GM18505 (cell line): ENCODE measurements around the gene CLK3.
"Not testable (repeated sequence)": the region's sequence is repeated elsewhere in the genome, so short reads cannot be mapped to it uniquely, and the experiment has no call there.

Experiments used
- ATAC-seq: cut with Tn5 transposase; IDR thresholded peaks from one replicate; pipeline ENCODE4 v1.9.1; 2021; ENCODE audit not compliant: unreplicated experiment
- POLR2A ChIP-seq: IDR thresholded peaks from 4 replicates; pipeline ENCODE4 v1.6.1; 2011; ENCODE audit warnings: borderline replicate concordance; ENCODE audit not compliant: insufficient read depth, insufficient read length; ENCODE audit errors: extremely low read depth

CLK3 gene

DNA sequence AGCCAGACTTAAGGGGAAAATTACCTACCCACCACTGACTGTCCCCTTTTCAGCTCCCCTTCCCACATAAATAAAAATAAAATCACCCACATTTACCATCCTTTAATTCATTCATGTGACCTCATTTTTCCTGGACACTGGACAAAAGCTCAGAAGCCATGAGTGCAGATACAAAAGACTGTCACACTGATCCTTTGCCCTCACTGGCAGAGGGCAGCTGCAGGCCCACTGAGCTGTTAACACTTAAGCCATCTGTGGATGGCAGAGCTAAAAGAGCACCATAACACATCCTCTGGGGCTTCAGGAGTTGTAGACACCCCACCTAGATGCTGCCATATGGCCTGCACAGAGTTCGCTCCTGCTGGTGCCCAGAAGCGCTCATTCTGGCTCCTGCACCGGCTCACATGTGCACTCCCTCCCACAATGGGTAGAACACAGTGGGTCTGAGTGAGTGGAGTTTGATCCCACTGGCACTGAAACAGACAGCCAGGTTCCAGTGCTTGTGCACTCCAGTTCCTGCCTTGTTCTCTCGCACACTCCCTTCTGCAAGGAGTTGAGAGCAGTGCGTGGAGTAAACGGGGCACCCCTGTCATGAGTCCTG is 41.4 kb downstream of the CLK3 start:
- no peak for ATAC-seq
- TF ChIP-seq POLR2A, result no peak

DNA sequence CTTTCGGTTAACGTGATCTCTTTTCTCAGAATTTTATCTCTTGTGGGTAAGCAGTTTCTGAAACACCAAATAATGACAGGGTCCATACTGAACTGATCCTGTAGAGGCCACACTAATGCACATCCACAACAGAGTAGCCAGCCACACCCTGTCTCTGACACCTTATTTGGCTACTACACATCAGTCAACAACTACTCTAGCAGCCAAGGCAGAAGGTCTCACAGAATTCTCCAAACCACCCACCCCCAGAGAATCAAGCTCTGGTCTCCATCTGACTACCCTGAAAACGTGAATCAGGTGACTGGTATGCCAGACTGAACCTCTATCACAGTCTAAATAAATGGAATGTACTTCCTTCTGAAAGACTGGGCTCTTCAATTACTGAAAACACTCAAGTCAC is 42.2 kb downstream of the CLK3 start:
- ATAC-seq, result no peak
- TF ChIP-seq POLR2A, result no peak

DNA sequence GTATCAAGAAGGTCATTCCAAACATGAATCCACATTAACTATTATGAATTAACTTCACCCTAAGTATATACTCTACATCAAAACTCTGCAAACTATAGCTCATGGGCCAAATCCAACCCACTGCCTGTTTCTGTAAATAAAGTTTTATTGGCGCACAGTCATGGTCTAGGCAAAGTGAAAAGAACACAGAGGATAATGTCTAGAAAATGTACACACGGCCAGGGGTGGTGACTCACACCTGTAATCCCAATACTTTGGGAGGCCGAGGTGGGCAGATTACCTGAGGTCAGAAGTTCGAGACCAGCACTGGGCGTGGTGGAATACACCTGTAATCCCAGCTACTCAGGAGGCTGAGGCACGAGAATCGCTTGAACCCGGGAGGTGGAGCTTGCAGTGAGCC is 45.6 kb downstream of the CLK3 start:
- ATAC-seq, result not testable (repeated sequence)

DNA sequence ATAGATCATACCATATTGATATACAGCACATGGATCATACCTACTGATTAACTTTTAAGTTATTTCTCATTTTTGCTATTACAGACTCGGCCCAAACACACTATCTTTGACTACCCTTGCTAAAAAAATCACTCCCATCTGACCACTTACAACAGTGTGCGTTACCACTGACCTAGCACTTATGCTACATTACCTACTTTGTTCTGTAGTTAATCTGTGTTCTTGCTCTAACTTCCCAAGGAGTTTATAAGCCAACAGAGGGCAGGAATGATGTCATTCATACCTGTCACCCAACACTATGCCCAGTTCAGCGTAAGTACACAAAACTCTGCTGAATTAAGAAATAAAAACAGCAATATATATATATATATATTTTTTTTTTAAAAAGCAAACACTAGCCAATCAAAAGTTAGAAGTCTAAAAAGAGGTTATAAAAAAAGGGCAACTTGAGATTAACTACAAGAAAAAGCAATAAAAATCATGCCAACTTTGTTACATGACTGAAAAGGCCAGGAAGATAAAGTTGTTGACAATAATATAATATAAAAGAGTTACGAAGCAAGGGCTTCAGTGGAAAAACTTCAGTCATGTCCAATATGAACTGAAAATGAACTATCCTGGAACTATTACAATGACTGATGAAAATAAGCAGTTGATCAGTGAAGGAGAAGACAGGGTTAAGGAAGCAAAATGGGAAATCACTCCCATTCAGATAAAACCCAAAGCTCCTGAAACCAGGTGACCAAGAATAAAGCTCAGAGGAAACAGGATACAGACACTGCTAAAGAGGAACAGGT is 46.6 kb downstream of the CLK3 start:
- no peak for TF ChIP-seq POLR2A
- no peak for ATAC-seq

DNA sequence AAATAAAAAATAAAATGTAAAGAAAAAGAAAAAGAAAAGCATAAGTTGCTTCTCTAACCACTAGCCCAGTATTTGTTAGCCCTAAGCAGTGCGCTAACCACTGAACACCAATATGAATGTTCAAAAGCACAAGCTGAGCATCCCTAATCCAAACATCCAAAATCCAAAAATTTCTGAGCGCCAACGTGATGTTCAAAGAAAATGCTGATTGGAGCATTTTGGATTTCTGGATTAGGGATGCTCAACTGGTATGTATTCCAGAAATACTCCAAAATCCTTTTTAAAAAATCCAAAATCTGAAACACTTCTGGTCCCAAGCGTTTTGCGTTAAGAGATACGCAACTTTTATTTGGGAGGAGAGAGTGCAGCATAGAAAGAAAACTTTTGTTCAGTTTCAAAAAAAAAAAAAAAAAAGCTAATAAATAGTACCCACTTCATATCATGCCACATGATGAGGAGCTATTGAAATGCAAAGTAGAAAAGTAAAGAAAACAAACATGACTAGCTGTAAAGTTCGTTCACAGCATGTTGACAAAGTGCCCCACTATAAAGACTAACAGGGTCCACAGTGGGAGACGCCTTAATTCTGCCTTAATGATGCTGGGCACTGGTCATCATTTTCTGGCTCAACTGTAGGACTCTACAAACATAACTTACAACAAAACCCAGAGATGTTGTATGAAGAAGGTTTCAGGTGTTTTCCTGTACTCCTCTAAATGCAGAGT is 47.8 kb downstream of the CLK3 start:
- ATAC-seq, result no peak
- no peak for TF ChIP-seq POLR2A

DNA sequence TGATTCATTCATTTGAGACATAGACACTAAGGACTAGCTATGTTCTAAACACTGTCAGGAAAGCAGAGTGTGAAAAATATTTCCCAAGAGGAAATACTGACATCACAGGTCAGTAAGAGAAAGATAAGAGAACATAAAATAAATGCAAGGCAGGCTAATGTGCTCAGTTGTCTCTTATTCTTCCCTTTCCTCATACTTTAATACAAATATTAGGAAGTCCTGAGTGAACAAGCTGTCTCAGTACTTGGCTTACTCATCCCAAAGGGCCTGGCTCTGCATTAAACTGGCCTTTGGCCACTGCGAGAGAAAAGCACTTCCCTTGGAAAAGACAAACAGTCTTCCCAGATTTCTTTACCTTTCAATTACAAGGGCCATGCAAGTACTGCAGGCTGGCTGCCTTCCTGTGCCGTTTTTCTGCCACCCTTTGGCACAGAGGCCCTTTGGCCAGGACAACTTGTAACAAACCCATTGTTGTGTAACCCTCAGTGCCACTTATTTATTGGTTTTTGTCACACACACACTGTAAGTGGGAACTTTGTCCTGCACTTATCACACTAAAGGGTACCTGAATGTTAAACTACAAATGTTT is 48.5 kb downstream of the CLK3 start:
- TF ChIP-seq POLR2A, result no peak
- no peak for ATAC-seq

DNA sequence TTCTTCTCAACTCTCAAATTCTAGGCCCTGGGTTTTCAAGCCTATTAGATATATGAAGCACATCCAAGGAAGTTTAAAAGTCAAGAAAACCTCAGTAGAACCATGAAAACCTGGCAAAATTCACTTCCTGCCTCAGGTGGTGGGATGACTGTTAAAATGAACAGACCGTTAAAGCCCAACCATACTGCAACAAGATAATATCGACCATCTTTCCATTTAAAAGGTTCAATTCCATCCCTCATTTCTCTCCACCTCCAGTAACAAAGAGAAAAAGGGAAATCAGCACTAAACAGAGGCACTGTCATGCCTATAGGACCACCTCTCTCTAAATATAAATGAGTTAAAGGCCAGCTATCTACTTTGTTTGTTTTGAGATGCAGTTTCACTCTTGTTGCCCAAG is 49.0 kb downstream of the CLK3 start:
- no peak for ATAC-seq
- no peak for TF ChIP-seq POLR2A

DNA sequence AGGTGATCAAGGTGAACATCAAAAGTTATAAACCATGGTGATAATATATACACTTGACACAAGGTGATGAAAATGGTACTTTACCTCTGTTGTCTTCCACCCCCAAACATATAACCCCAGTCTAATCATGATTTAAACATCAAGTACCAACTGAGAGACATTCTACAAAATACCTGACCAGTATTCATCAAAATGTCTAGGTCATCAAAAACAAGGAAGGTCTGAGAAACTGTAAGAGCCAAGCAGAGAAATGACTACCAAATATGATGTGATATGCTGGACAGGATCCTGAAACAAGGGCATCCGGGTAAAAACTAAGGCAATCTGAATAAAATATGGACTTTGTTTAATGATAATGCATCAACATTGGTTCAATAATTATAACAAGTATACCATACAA is 52.3 kb downstream of the CLK3 start:
- no peak for TF ChIP-seq POLR2A
- no peak for ATAC-seq

DNA sequence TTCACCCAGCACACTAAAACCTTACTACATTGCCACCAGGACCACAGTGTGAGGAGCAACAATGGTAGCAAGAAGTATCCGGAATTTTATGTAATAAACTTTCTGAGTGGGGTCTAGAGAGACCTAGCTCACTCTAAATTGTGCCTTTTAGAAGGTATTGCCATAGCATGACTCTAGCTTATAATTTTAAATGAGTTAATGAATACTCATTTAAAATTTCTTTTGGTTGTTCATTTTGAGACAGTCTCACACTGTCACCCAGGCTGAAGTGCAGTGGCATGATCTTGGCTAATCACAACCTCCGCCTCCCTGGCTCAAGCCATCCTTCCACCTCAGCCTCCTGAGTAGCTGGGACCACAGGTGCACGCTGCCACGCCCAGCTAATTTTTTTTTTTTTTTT is 54.0 kb downstream of the CLK3 start:
- ATAC-seq, result no peak
- no peak for TF ChIP-seq POLR2A

DNA sequence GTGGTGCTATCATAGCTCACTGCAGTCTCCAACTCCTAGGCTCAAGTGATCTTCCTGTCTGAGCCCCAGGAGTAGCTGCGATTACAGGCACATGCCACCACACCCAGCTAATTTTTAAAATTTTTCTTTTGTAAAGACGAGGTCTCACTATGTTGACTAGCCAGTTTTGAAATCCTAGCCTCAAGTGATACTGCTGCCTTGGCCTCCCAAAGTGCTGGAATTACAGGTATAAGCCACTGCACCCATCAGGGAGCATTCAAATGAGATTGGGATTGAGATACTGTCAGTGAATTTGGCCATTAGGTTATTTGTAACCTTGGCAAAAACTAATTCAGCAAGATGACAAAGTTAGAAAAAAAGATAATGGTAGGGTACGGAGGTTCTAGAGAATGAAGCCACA is 58.5 kb downstream of the CLK3 start:
- ATAC-seq, result no peak
- no peak for TF ChIP-seq POLR2A

DNA sequence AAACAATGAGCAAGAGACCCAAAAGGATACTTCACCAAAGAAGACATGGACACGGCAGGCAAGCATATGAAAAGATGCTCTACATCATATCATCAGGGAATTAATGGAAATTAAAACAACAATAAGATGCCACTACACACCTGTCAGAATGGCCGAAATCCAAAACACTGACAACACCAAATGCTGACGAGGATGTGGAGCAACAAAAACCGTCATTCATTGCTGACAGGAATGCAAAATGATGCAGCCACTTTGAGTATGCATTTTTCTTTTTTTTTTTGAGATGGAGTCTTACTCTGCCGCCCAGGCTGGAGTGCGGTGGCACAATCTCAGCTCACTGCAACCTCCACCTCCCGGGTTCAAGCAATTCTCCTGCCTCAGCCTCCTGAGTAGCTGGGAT is 61.2 kb downstream of the CLK3 start:
- ATAC-seq, result no peak
- TF ChIP-seq POLR2A, result no peak
